PC-9 (cell line): Measurements from ENCODE around the gene TIMP3.

Source experiments
- CTCF ChIP-seq: fragments of 200-600 bp; sonication (generic); conservative IDR thresholded peaks from 2 replicates; pipeline ENCODE4 v1.6.1; 2017; ENCODE audit warnings: mixed run types, antibody characterized with exemption, mild to moderate bottlenecking, moderate library complexity
- EZH2 ChIP-seq: fragments of 200-600 bp; sonication (generic); IDR thresholded peaks from 2 replicates; pipeline ENCODE4 v1.8.0; 2017; ENCODE audit warnings: antibody characterized with exemption, low read depth

DNA sequence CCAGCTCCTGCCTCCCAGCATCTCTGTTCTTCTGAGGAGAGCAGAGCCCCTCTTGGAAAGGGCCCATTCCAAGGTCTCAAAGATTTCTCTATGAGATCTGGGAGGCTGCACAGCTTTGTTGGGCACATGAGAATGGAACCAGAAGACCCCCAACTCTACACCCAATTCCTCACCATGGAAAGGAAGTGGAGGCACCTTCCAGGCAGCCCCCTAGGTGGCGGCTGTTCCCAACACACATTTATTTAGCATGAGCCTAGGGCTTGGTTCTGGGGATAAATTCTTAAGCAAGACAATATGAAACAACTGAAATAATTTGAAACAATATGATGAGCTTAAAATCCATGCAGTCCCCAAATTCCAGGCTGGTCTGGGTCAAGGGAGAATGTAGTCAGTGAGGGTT is 100.4 kb downstream of the TIMP3 start:
- TF ChIP-seq CTCF (no peak), EZH2 (no peak)
